Endothelial cell of umbilical vein (primary cell): Measurements from ENCODE around the gene GTF2A2. TPM values are rescaled to one million over a fixed set of nuclear protein-coding genes. Genes with fewer than 3 reads are reported as not detected.

Source experiments
- BruUV-seq: library from RNA; stranded (reverse); fragments of 400-500 nt; replicated peaks from 2 replicates; lab custom pipeline; 2021; lab: Mats Ljungman, UMichigan
- CTCF ChIA-PET: fragments of 300-600, 350-600 bp; sonication (Branson Sonifier 250); formaldehyde crosslinking; loops from one replicate; lab custom pipeline; 2021; ENCODE audit warnings: antibody characterized with exemption, inconsistent platforms; lab: Charles Lee
- POLR2A ChIA-PET: fragments of 300-600, 350-600 bp; sonication (Branson Sonifier 250); formaldehyde crosslinking; loops from one replicate; lab custom pipeline; 2021; ENCODE audit warnings: antibody characterized with exemption, inconsistent platforms; lab: Charles Lee
- DNase-seq: peaks from one replicate; pipeline ENCODE4 v3.0.0-alpha.2; 2011; ENCODE audit warnings: low read depth, low spot score
- FAIRE-seq: peaks from 2 replicates; lab custom pipeline; 2011; peaks lifted over from hg19 to GRCh38; lab: Jason Lieb, UNC
- H2AFZ ChIP-seq: 2 replicates; pipeline ENCODE4 v1.6.0; 2012; ENCODE audit warnings: low read depth, low read length, control low read depth, inconsistent platforms
- H3K27ac ChIP-seq: 2 replicates; pipeline ENCODE4 v1.5.1; 2011; ENCODE audit warnings: low read depth, mild to moderate bottlenecking, control low read depth, low read length, moderate library complexity; ENCODE audit not compliant: insufficient read depth
- H3K27me3 ChIP-seq, 2 experiments: 2 replicates each; pipeline versions ENCODE4 v1.6.0 to v1.6.1; 2011; ENCODE audit warnings: low read length in 2 of 2, mixed read lengths in 1 of 2; ENCODE audit not compliant: control insufficient read depth in 2 of 2, insufficient read depth in 2 of 2
- H3K36me3 ChIP-seq, 2 experiments: 2 replicates in 1 of 2; 3 replicates in 1 of 2; pipeline ENCODE4 v1.5.1; 2011; ENCODE audit warnings: low read length in 2 of 2, mild to moderate bottlenecking in 1 of 2, moderate library complexity in 1 of 2; ENCODE audit not compliant: control insufficient read depth in 2 of 2, insufficient read depth in 2 of 2; ENCODE audit errors: extremely low read depth in 1 of 2
- H3K4me1 ChIP-seq: 3 replicates; pipeline ENCODE4 v1.5.1; 2011; ENCODE audit warnings: mild to moderate bottlenecking, low read length; ENCODE audit not compliant: control insufficient read depth, insufficient read depth; ENCODE audit errors: extremely low read depth
- H3K4me2 ChIP-seq: 2 replicates; pipeline ENCODE4 v1.6.1; 2011; ENCODE audit warnings: low read length, control low read depth, mixed read lengths; ENCODE audit not compliant: insufficient read depth
- H3K4me3 ChIP-seq, 3 experiments: fragments of 200-600 bp in 1 of 3; sonication (generic), shearing (Covaris generic) in 1 of 3; replicated peaks in 1 of 3; 2 replicates each; pipeline ENCODE4 v1.5.1; 2011 to 2016; ENCODE audit warnings: control low read depth in 3 of 3, low read length in 3 of 3, mild to moderate bottlenecking in 2 of 3, inconsistent platforms in 1 of 3, low read depth in 1 of 3, moderate library complexity in 1 of 3; ENCODE audit not compliant: insufficient read depth in 1 of 3
- H3K79me2 ChIP-seq: 2 replicates; pipeline ENCODE4 v1.6.0; 2012; ENCODE audit warnings: low read length, inconsistent platforms; ENCODE audit not compliant: control insufficient read depth, insufficient read depth
- H3K9ac ChIP-seq: replicated peaks from 2 replicates; pipeline ENCODE3; 2011; ENCODE audit warnings: low read length, control low read depth; ENCODE audit not compliant: insufficient read depth; ENCODE audit errors: extremely low read depth
- H3K9me1 ChIP-seq: replicated peaks from 3 replicates; pipeline ENCODE4 v1.6.0; 2011; ENCODE audit warnings: mild to moderate bottlenecking, low read length; ENCODE audit not compliant: control insufficient read depth, insufficient read depth; ENCODE audit errors: extremely low read depth
- H3K9me3 ChIP-seq: replicated peaks from 2 replicates; pipeline ENCODE4 v1.5.1; 2012; ENCODE audit warnings: low read length, inconsistent platforms; ENCODE audit not compliant: control insufficient read depth, insufficient read depth
- H4K20me1 ChIP-seq: replicated peaks from 2 replicates; pipeline ENCODE3; 2011; ENCODE audit warnings: mild to moderate bottlenecking, low read length; ENCODE audit not compliant: control insufficient read depth, insufficient read depth; ENCODE audit errors: extremely low read depth
- FOS ChIP-seq: IDR thresholded peaks from 2 replicates; pipeline ENCODE4 v1.6.1; 2011; ENCODE audit warnings: mild to moderate bottlenecking, low read length, moderate library complexity, borderline replicate concordance; ENCODE audit not compliant: insufficient read depth
- JUN ChIP-seq: IDR thresholded peaks from 2 replicates; pipeline ENCODE4 v1.6.1; 2011; ENCODE audit warnings: borderline replicate concordance, low read depth; ENCODE audit not compliant: insufficient read length, insufficient read depth
- MYC ChIP-seq: IDR thresholded peaks from one replicate; pipeline ENCODE4 v1.6.1; 2011; ENCODE audit warnings: mild to moderate bottlenecking, low read depth, low read length
- POLR2A ChIP-seq: IDR thresholded peaks from 2 replicates; pipeline ENCODE4 v1.6.1; 2012; ENCODE audit warnings: low read depth, mild to moderate bottlenecking, control low read depth, low read length
- dilution Hi-C: fragments of 300-500 bp; cut with MboI; formaldehyde crosslinking; loops from one replicate; pipeline ENCODE4 v1.15.0; 2019; ENCODE audit warnings: low sequenced_read_pairs; ENCODE audit not compliant: extremely low pct_ligation_motif_present
- intact Hi-C: fragments of 100-400 bp; cut with micrococcal nuclease; formaldehyde crosslinking; loops from one replicate; pipeline ENCODE4 v1.10.0; 2022
- polyA plus RNA-seq, 4 experiments: library from polyadenylated mRNA; depleted of rRNA in 3 of 4; stranded (reverse) in 3 of 4; unstranded in 1 of 4; fragments of >200 nt; gene quantifications; 2 replicates each; pipeline versions ENCODE4 v1.2.1 to v1.2.3, GENCODE V29; 2011 to 2012; ENCODE audit warnings: missing spikeins in 1 of 4
- total RNA-seq: library from RNA; stranded (reverse); gene quantifications from 2 replicates; pipeline ENCODE4 v1.2.3, GENCODE V29; 2021
- TF ChIP-seq, protein P1 (sequence below): IDR thresholded peaks from 2 replicates; pipeline ENCODE4 v1.6.1; 2011; ENCODE audit not compliant: insufficient read depth, insufficient read length

Gene GTF2A2
- total and polyA plus RNA-seq, 2 donors (not counting 3 experiments of a cell fraction or from before 2014, with no cell fraction given), result 67.9 to 128 TPM

DNA sequence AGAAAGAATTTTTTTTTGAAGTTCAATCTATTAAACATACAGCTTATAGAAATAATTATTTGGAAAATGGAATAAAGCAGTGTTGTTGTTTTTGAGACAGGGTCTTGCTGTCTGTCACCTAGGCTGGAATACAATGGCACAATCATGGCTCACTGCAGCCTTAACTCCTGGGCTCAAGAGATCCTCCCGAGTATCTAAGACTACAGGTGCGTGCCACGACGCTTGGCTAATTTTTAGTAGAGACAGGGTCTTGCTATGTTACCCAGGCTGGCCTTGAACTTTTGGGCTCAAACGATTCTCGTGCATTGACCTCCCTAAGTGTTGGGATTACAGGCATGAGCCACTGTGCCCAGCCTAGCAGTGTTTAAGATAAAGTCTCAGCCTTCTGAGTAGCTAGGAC, 23.0 kb upstream of the GTF2A2 start:
- ChIA-PET POLR2A (no interaction called here), CTCF (no interaction called here)
- dilution Hi-C loops (no loop called here), intact Hi-C loops (no loop called here)
- Histone ChIP-seq H3K27ac (no peak overlapping the region), H3K9me3 (no peaks in the 10 kb centered on the region), H3K27me3 (no peaks in the 10 kb centered on the region), H3K79me2 (peaks cover 60% of the 10 kb centered on the region), H3K9ac (no peak overlapping the region), H3K36me3 (peaks cover 14 to 32% of the 10 kb centered on the region in 2 experiments), H3K4me2 (no peak overlapping the region), H4K20me1 (no peaks in the 10 kb centered on the region), H3K4me1 (peaks cover 41% of the 10 kb centered on the region), H2AFZ (no peak overlapping the region), H3K9me1 (no peaks in the 10 kb centered on the region), H3K4me3 (no peak overlapping the region)
- no TSS peak for BruUV-seq
- FAIRE-seq (no peak), DNase-seq (no peak)
- TF ChIP-seq MYC (no peak), POLR2A (no peak)
- TF ChIP-seq, protein P1, sequence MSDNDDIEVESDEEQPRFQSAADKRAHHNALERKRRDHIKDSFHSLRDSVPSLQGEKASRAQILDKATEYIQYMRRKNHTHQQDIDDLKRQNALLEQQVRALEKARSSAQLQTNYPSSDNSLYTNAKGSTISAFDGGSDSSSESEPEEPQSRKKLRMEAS, result no peak

GRCh38 chr15:59678620-59679019, 21.3 kb upstream of the GTF2A2 start:
- Histone ChIP-seq H3K4me1 (peaks cover 24% of the 10 kb centered on the region), H3K79me2 (peaks cover 49% of the 10 kb centered on the region), H4K20me1 (no peaks in the 10 kb centered on the region), H3K4me2 (peak overlapping the region; percentile 96), H3K9me1 (no peaks in the 10 kb centered on the region), H3K9ac (peak overlapping the region; percentile 82), H3K36me3 (peaks cover 15 to 37% of the 10 kb centered on the region in 2 experiments), H3K9me3 (no peaks in the 10 kb centered on the region), H3K27ac (peak overlapping the region; percentile 91), H3K27me3 (no peaks in the 10 kb centered on the region), H3K4me3 (peak overlapping the region in 1 of 3 experiments; percentile 37), H2AFZ (no peak overlapping the region)
- BruUV-seq, result no TSS peak
- intact Hi-C loops, result loop anchor here (1.0 kb wide), 1 partner anchor 11 kb away; the partner anchor contains the start of gene BNIP2
- dilution Hi-C loops, result no loop called here
- DNase-seq (peak; percentile 81), FAIRE-seq (peak; percentile 38)
- POLR2A ChIA-PET, result no interaction called here
- CTCF ChIA-PET, result interaction anchor here (0.5 to 1.6 kb wide), 2 partner anchors 9 to 13 kb away, joined by 3 to 4 read pairs; no protein-coding TSS in a partner anchor
- TF ChIP-seq FOS (peak; percentile 42), MYC (no peak), JUN (peak; percentile 65)
